Measurements from ENCODE around the gene PSME3. TPM values are rescaled to one million over a fixed set of nuclear protein-coding genes. Genes with fewer than 3 reads are reported as not detected.

PSME3 gene
- total and polyA plus RNA-seq, 8 donors, result 26.4 to 75.8 (median 68.7) TPM

GRCh38 chr17:42784811-42785592 lies 48.2 kb upstream of the PSME3 start:
- TF ChIP-seq CTCF (IDR thresholded peaks at IDR 0.05) (no peak), EP300 (IDR thresholded peaks at IDR 0.05) (no peak), POLR2A (IDR thresholded peaks at IDR 0.05) (no peak), POLR2AphosphoS5 (IDR thresholded peaks at IDR 0.05) (no peak)
- H3K36me3 ChIP-seq, result no peaks in the 10 kb centered on the region
- peaks cover 18 to 41% (median 23%) of the 10 kb centered on the region in 4 donors for H3K4me1 ChIP-seq
- H3K9me3 ChIP-seq, result no peaks in the 10 kb centered on the region
- H3K27me3 ChIP-seq, result peaks cover 4 to 84% (median 54%) of the 10 kb centered on the region in 3 donors
- no peak overlapping the region for H3K4me3 ChIP-seq
- intact Hi-C loops (cut with DNase I; ENCODE audit: low total_unique reads), result no loop called here
- H3K27ac ChIP-seq, result no peak overlapping the region
- 36 to 65% (median 58%) methylated on average over 37 to 52 of the region's 52 CpGs for WGBS, 5 donors
- no peak for DNase-seq

GRCh38 chr17:42787266-42787665 lies 45.9 kb upstream of the PSME3 start:
- H3K27ac ChIP-seq, result no peak overlapping the region
- intact Hi-C loops (cut with DNase I; ENCODE audit: low total_unique reads), result no loop called here
- peaks cover under 1 to 19% (median 3%) of the 10 kb centered on the region in 4 donors for H3K4me1 ChIP-seq
- H3K36me3 ChIP-seq, result no peaks in the 10 kb centered on the region
- no peak for TF ChIP-seq EP300 (IDR thresholded peaks at IDR 0.05)
- no peak for TF ChIP-seq CTCF (IDR thresholded peaks at IDR 0.05)
- no peak for TF ChIP-seq POLR2A (IDR thresholded peaks at IDR 0.05)
- TF ChIP-seq POLR2AphosphoS5 (IDR thresholded peaks at IDR 0.05), result no peak
- H3K27me3 ChIP-seq, result peaks cover 4 to 61% (median 31%) of the 10 kb centered on the region in 3 donors
- H3K4me3 ChIP-seq, result no peak overlapping the region
- no peak for DNase-seq
- WGBS, 5 donors, result 85 to 93% (median 90%) methylated on average over 11 of the region's 11 CpGs
- H3K9me3 ChIP-seq, result no peaks in the 10 kb centered on the region

- Histone ChIP-seq H3K36me3 (peaks cover 0 to 26% (median 17%) of the 10 kb centered on the region in 4 donors), H3K27ac (no peak overlapping the region)
- 67 to 76% (median 71%) methylated on average over 2 of the region's 2 CpGs for WGBS, 5 donors
Measured at GRCh38 chr17:42791948-42792347, 41.2 kb upstream of the PSME3 start.

GRCh38 chr17:42792545-42792944 lies 40.7 kb upstream of the PSME3 start:
- Histone ChIP-seq H3K4me1 (peaks cover 9 to 20% (median 15%) of the 10 kb centered on the region in 4 donors), H3K36me3 (peaks cover 0 to 28% (median 17%) of the 10 kb centered on the region in 4 donors), H3K27ac (no peak overlapping the region), H3K9me3 (no peaks in the 10 kb centered on the region), H3K4me3 (no peak overlapping the region), H3K27me3 (peaks cover 0 to 9% (median 0%) of the 10 kb centered on the region in 3 donors)
- DNase-seq, result no peak
- WGBS, 5 donors, result 50 to 69% (median 56%) methylated on average over 5 of the region's 5 CpGs
- TF ChIP-seq POLR2AphosphoS5 (IDR thresholded peaks at IDR 0.05) (no peak), POLR2A (IDR thresholded peaks at IDR 0.05) (no peak), EP300 (IDR thresholded peaks at IDR 0.05) (no peak), CTCF (IDR thresholded peaks at IDR 0.05) (no peak)
- intact Hi-C loops (cut with DNase I; ENCODE audit: low total_unique reads), result no loop called here

More at GRCh38 chr17:42791948-42792347, 41.2 kb upstream of the PSME3 start:
- H3K4me3 ChIP-seq, result no peak overlapping the region
- peaks cover 3 to 14% (median 9%) of the 10 kb centered on the region in 4 donors for H3K4me1 ChIP-seq
- DNase-seq, result no peak
- H3K9me3 ChIP-seq, result no peaks in the 10 kb centered on the region
- H3K27me3 ChIP-seq, result peaks cover 0 to 15% (median 0%) of the 10 kb centered on the region in 3 donors
- intact Hi-C loops (cut with DNase I; ENCODE audit: low total_unique reads), result no loop called here
- TF ChIP-seq CTCF (IDR thresholded peaks at IDR 0.05) (no peak), POLR2A (IDR thresholded peaks at IDR 0.05) (no peak), POLR2AphosphoS5 (IDR thresholded peaks at IDR 0.05) (no peak), EP300 (IDR thresholded peaks at IDR 0.05) (no peak)
